H9 (cell line): Measurements from ENCODE around the gene FYN. TPM values are rescaled to one million over a fixed set of nuclear protein-coding genes. Genes with fewer than 3 reads are reported as not detected.

Source experiments
- DNase-seq: peaks from one replicate; pipeline ENCODE4 v3.0.0-alpha.2; 2017
- H2AFZ ChIP-seq: one replicate; pipeline ENCODE4 v1.6.1; 2013; ENCODE audit warnings: mild to moderate bottlenecking, low read length, control low read depth, moderate library complexity
- H2AK5ac ChIP-seq: 2 replicates; pipeline ENCODE4 v1.6.1; 2013; ENCODE audit warnings: low read length, control low read depth, mixed read lengths; ENCODE audit not compliant: insufficient read length
- H2BK120ac ChIP-seq: one replicate; pipeline ENCODE4 v1.6.1; 2013; ENCODE audit warnings: low read depth, mild to moderate bottlenecking, low read length, control low read depth, inconsistent platforms; ENCODE audit not compliant: poor library complexity, severe bottlenecking
- H2BK12ac ChIP-seq: 2 replicates; pipeline ENCODE4 v1.6.1; 2013; ENCODE audit warnings: low read length, control low read depth, mixed read lengths, low read depth; ENCODE audit not compliant: insufficient read length
- H2BK15ac ChIP-seq: 2 replicates; pipeline ENCODE4 v1.6.1; 2013; ENCODE audit warnings: low read depth, low read length, control low read depth
- H2BK20ac ChIP-seq: one replicate; pipeline ENCODE4 v1.6.1; 2013; ENCODE audit warnings: low read depth, mild to moderate bottlenecking, low read length, control low read depth, inconsistent platforms; ENCODE audit not compliant: poor library complexity, severe bottlenecking
- H2BK5ac ChIP-seq: 2 replicates; pipeline ENCODE4 v1.6.1; 2013; ENCODE audit warnings: low read length, control low read depth, mixed read lengths; ENCODE audit not compliant: insufficient read length
- H3K14ac ChIP-seq: 2 replicates; pipeline ENCODE4 v1.6.1; 2013; ENCODE audit warnings: low read length, control low read depth; ENCODE audit not compliant: insufficient read depth
- H3K18ac ChIP-seq: 2 replicates; pipeline ENCODE4 v1.6.1; 2013; ENCODE audit warnings: low read depth, mild to moderate bottlenecking, mixed read lengths, low read length, control low read depth; ENCODE audit not compliant: insufficient read length
- H3K23ac ChIP-seq: 2 replicates; pipeline ENCODE4 v1.6.1; 2013; ENCODE audit warnings: low read length, control low read depth, mixed read lengths, low read depth; ENCODE audit not compliant: insufficient read length
- H3K23me2 ChIP-seq: 2 replicates; pipeline ENCODE4 v1.6.1; 2013; ENCODE audit warnings: low read depth, mild to moderate bottlenecking, mixed read lengths, low read length, control low read depth; ENCODE audit not compliant: insufficient read length, poor library complexity, severe bottlenecking
- H3K27ac ChIP-seq: 2 replicates; pipeline ENCODE4 v1.5.1; 2013; ENCODE audit warnings: low read length, control low read depth, mixed read lengths, low read depth; ENCODE audit not compliant: insufficient read length
- H3K27me3 ChIP-seq: 2 replicates; pipeline ENCODE4 v1.6.1; 2013; ENCODE audit warnings: low read length, control low read depth, inconsistent platforms; ENCODE audit not compliant: insufficient read depth
- H3K4ac ChIP-seq: 2 replicates; pipeline ENCODE4 v1.6.1; 2013; ENCODE audit warnings: low read depth, mild to moderate bottlenecking, control low read depth, inconsistent platforms, low read length, moderate library complexity
- H3K4me1 ChIP-seq: 2 replicates; pipeline ENCODE4 v1.6.1; 2013; ENCODE audit warnings: low read length, control low read depth, inconsistent platforms; ENCODE audit not compliant: insufficient read depth
- H3K4me2 ChIP-seq: 2 replicates; pipeline ENCODE4 v1.6.1; 2013; ENCODE audit warnings: low read length, control low read depth, mixed read lengths; ENCODE audit not compliant: insufficient read length, insufficient read depth
- H3K56ac ChIP-seq: 2 replicates; pipeline ENCODE4 v1.6.1; 2013; ENCODE audit warnings: low read depth, mild to moderate bottlenecking, mixed read lengths, low read length, control low read depth; ENCODE audit not compliant: insufficient read length
- H3K79me1 ChIP-seq: 2 replicates; pipeline ENCODE4 v1.6.1; 2013; ENCODE audit warnings: low read depth, mild to moderate bottlenecking, moderate library complexity, low read length, control low read depth, inconsistent platforms; ENCODE audit not compliant: insufficient read depth, poor library complexity, severe bottlenecking
- H3K79me2 ChIP-seq: 2 replicates; pipeline ENCODE4 v1.6.1; 2013; ENCODE audit warnings: low read length, control low read depth, inconsistent platforms; ENCODE audit not compliant: insufficient read depth
- H3K9ac ChIP-seq: 2 replicates; pipeline ENCODE4 v1.6.1; 2013; ENCODE audit warnings: low read length, control low read depth, mixed read lengths; ENCODE audit not compliant: insufficient read length; ENCODE audit errors: extremely low read depth
- H3K9me3 ChIP-seq: one replicate; pipeline ENCODE4 v1.6.1; 2013; ENCODE audit warnings: low read depth, low read length, inconsistent platforms; ENCODE audit not compliant: control insufficient read depth
- H3T11ph ChIP-seq: one replicate; pipeline ENCODE4 v1.6.1; 2013; ENCODE audit warnings: mild to moderate bottlenecking, low read length, control low read depth, inconsistent platforms
- H4K20me1 ChIP-seq: one replicate; pipeline ENCODE4 v1.6.1; 2013; ENCODE audit not compliant: control insufficient read depth, insufficient read length, insufficient read depth
- H4K5ac ChIP-seq: 2 replicates; pipeline ENCODE4 v1.6.1; 2013; ENCODE audit warnings: low read depth, mild to moderate bottlenecking, mixed read lengths, low read length, control low read depth; ENCODE audit not compliant: insufficient read length
- H4K8ac ChIP-seq: replicated peaks from 2 replicates; pipeline ENCODE4 v1.6.1; 2013; ENCODE audit warnings: low read length, control low read depth, mixed read lengths, low read depth; ENCODE audit not compliant: insufficient read length
- H4K91ac ChIP-seq: 2 replicates; pipeline ENCODE4 v1.6.1; 2013; ENCODE audit warnings: low read depth, mild to moderate bottlenecking, moderate library complexity, mixed read lengths, low read length, control low read depth; ENCODE audit not compliant: insufficient read length
- H3K27ac Mint-ChIP-seq, 3 experiments: 2 replicates in 2 of 3; 3 replicates in 1 of 3; pipeline ENCODE4 v1.8.0; 2020 to 2021; ENCODE audit warnings: mixed read lengths in 3 of 3, mild to moderate bottlenecking in 1 of 3, moderate library complexity in 1 of 3
- H3K27me3 Mint-ChIP-seq: 2 replicates; pipeline ENCODE4 v1.8.0; 2021; ENCODE audit warnings: low read depth, mild to moderate bottlenecking, moderate library complexity, mixed read lengths
- H3K36me3 Mint-ChIP-seq, 3 experiments: 2 replicates in 2 of 3; 3 replicates in 1 of 3; pipeline ENCODE4 v1.8.0; 2020 to 2021; ENCODE audit warnings: low read depth in 3 of 3, mixed read lengths in 3 of 3; ENCODE audit not compliant: insufficient read depth in 1 of 3
- H3K4me1 Mint-ChIP-seq, 2 experiments: 2 replicates each; pipeline ENCODE4 v1.8.0; 2020; ENCODE audit warnings: mixed read lengths in 2 of 2
- H3K4me3 Mint-ChIP-seq, 2 experiments: 2 replicates in 1 of 2; 3 replicates in 1 of 2; pipeline ENCODE4 v1.8.0; 2020 to 2021; ENCODE audit warnings: mild to moderate bottlenecking in 2 of 2, mixed read lengths in 2 of 2, moderate library complexity in 1 of 2
- H3K9me3 Mint-ChIP-seq, 2 experiments: 2 replicates in 1 of 2; 3 replicates in 1 of 2; pipeline ENCODE4 v1.8.0; 2020; ENCODE audit warnings: mild to moderate bottlenecking in 2 of 2, mixed read lengths in 2 of 2, moderate library complexity in 1 of 2
- CTCF ChIP-seq: fragments of 200-600 bp; sonication (generic); conservative IDR thresholded peaks from 3 replicates; pipeline ENCODE4 v1.8.0; 2021; ENCODE audit warnings: antibody characterized with exemption, mild to moderate bottlenecking
- WGBS: extraction: QIAGEN DNeasy Blood & Tissue Kit; methylation state at CpG from one replicate; pipeline ENCODE4 v1.1.7; 2013; ENCODE audit warnings: missing lambda C conversion rate, low lambda C conversion rate, mixed read lengths; ENCODE audit not compliant: insufficient read length; ENCODE audit errors: extremely low coverage; 5-methylcytosine and 5-hydroxymethylcytosine counted together
- total RNA-seq: library from RNA; stranded (reverse); gene quantifications from 2 replicates; pipeline ENCODE4 v1.2.1, GENCODE V29; 2021

Gene FYN
- total RNA-seq, 1 experiment from 2014 or later = 64.8 TPM

DNA sequence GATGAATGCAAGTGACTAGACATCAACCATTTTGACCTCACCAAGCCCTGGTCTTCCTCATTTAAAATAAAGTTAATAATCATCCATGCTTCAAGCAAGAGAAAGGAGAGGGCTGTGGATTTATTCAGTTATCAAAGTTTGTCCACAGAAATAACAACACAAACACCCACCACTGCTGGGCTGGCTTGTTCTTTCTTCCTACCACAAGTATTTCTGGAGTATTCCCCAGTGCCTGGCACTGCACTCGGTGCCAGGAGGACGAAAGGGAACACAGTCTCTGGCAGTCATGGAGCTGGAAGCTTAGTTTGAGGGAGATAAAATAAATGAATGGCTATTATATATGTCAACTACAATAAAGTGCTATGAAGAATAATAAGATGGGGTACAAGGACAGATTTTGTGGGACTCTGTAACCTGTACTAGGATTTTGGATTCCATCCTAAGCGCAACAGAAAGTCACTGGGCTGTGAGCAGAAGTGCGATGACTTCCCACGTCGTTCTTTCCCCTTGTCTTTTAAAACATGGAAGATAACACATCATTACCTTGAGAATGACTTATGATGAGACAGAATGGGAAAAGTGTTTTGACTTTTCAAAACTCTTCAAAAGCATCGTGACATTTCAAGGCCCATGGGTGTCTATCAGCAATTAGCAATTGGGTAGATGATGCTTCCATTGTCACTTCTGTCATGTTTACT is 193.1 kb downstream of the FYN start:
- Histone ChIP-seq H2AK5ac (no peak overlapping the region), H4K5ac (no peak overlapping the region), H3K4me2 (no peak overlapping the region), H2BK12ac (no peak overlapping the region), H3K14ac (no peak overlapping the region), H3K79me2 (no peaks in the 10 kb centered on the region), H3K27me3 (no peaks in the 10 kb centered on the region), H4K91ac (no peak overlapping the region), H3K27ac (no peak overlapping the region), H4K8ac (no peak overlapping the region), H3K56ac (no peak overlapping the region), H2BK5ac (no peak overlapping the region), H3K23me2 (no peaks in the 10 kb centered on the region), H3K9me3 (no peaks in the 10 kb centered on the region), H2AFZ (no peak overlapping the region), H4K20me1 (no peaks in the 10 kb centered on the region), H3K18ac (no peak overlapping the region), H3K9ac (no peak overlapping the region), H3K79me1 (no peaks in the 10 kb centered on the region), H2BK15ac (no peak overlapping the region), H2BK120ac (no peak overlapping the region), H2BK20ac (no peak overlapping the region), H3T11ph (no peak overlapping the region), H3K4ac (no peak overlapping the region), H3K4me1 (peaks cover 4% of the 10 kb centered on the region; the same call in 1 of the 2 replicates), H3K23ac (no peak overlapping the region)
- no peaks in the 10 kb centered on the region for H3K9me3 Mint-ChIP-seq
- peaks cover 5 to 15% (median 9%) of the 10 kb centered on the region in 3 experiments; a peak in 4 of 7 replicates for H3K36me3 Mint-ChIP-seq
- H3K27ac Mint-ChIP-seq = no peak overlapping the region
- no peak overlapping the region for H3K4me3 Mint-ChIP-seq
- TF ChIP-seq CTCF = no peak
- no peak for DNase-seq
- H3K27me3 Mint-ChIP-seq = no peaks in the 10 kb centered on the region
- no CpG with 5 or more reads among the region's 7 CpGs for WGBS
- peaks cover 14 to 23% of the 10 kb centered on the region in 2 experiments for H3K4me1 Mint-ChIP-seq
